Mesenchymal stem cell (in vitro differentiated cells and primary cell): ENCODE measurements around the gene SEMA3C.
A peak's percentile ranks its signal among the peaks of the same experiment; 100 is the strongest.

Experiments used
- DNase-seq: peaks from one replicate; pipeline ENCODE4 v3.0.0-alpha.2; 2013
- H2AFZ ChIP-seq: one replicate; pipeline ENCODE4 v1.6.1; 2013; ENCODE audit warnings: low read depth, mild to moderate bottlenecking, control low read depth, inconsistent platforms, low read length, moderate library complexity
- H2AK5ac ChIP-seq: 2 replicates; pipeline ENCODE4 v1.6.1; 2013; ENCODE audit warnings: low read length, moderate library complexity, mild to moderate bottlenecking, inconsistent platforms; ENCODE audit not compliant: severe bottlenecking
- H2BK120ac ChIP-seq: one replicate; pipeline ENCODE4 v1.6.1; 2013; ENCODE audit warnings: low read depth, mild to moderate bottlenecking, inconsistent platforms, low read length, moderate library complexity
- H2BK12ac ChIP-seq, 2 experiments: one replicate each; pipeline ENCODE4 v1.6.1; 2013; ENCODE audit warnings: inconsistent platforms in 2 of 2, low read length in 2 of 2, mild to moderate bottlenecking in 2 of 2, moderate library complexity in 2 of 2, control low read depth in 1 of 2
- H2BK15ac ChIP-seq: one replicate; pipeline ENCODE4 v1.6.1; 2013; ENCODE audit warnings: mild to moderate bottlenecking, low read depth, inconsistent platforms; ENCODE audit not compliant: poor library complexity, severe bottlenecking
- H2BK5ac ChIP-seq: 2 replicates; pipeline ENCODE4 v1.6.1; 2013; ENCODE audit warnings: low read depth, mild to moderate bottlenecking, low read length, control low read depth, inconsistent platforms; ENCODE audit not compliant: poor library complexity, severe bottlenecking
- H3K14ac ChIP-seq, 2 experiments: one replicate each; pipeline ENCODE4 v1.6.1; 2013; ENCODE audit warnings: inconsistent platforms in 2 of 2, low read length in 2 of 2, control low read depth in 1 of 2, mild to moderate bottlenecking in 1 of 2, moderate library complexity in 1 of 2
- H3K18ac ChIP-seq, 2 experiments: one replicate each; pipeline ENCODE4 v1.6.1; 2013; ENCODE audit warnings: inconsistent platforms in 2 of 2, low read length in 2 of 2, control low read depth in 1 of 2, low read depth in 1 of 2, mild to moderate bottlenecking in 1 of 2
- H3K23ac ChIP-seq, 2 experiments: one replicate each; pipeline ENCODE4 v1.6.1; 2013; ENCODE audit warnings: inconsistent platforms in 2 of 2, low read length in 2 of 2, mild to moderate bottlenecking in 2 of 2, moderate library complexity in 2 of 2, control low read depth in 1 of 2
- H3K27ac ChIP-seq: 2 replicates; pipeline ENCODE4 v1.5.1; 2013; ENCODE audit warnings: mild to moderate bottlenecking, moderate library complexity, low read length, control low read depth, inconsistent platforms; ENCODE audit not compliant: poor library complexity, severe bottlenecking
- H3K27me3 ChIP-seq, 2 experiments: 2 replicates each; pipeline versions ENCODE4 v1.6.1 to v1.7.0; 2013; ENCODE audit warnings: low read length in 2 of 2, mild to moderate bottlenecking in 2 of 2, moderate library complexity in 2 of 2, control low read depth in 1 of 2, inconsistent platforms in 1 of 2; ENCODE audit not compliant: control insufficient read depth in 1 of 2, insufficient read depth in 1 of 2
- H3K36me3 ChIP-seq, 2 experiments: 2 replicates each; pipeline versions ENCODE4 v1.6.1 to v1.7.0; 2013; ENCODE audit warnings: low read length in 2 of 2, control low read depth in 1 of 2, inconsistent platforms in 1 of 2, low read depth in 1 of 2, mild to moderate bottlenecking in 1 of 2; ENCODE audit not compliant: insufficient read depth in 2 of 2, control insufficient read depth in 1 of 2
- H3K4ac ChIP-seq, 2 experiments: one replicate each; pipeline ENCODE4 v1.6.1; 2013; ENCODE audit warnings: inconsistent platforms in 2 of 2, low read length in 2 of 2, mild to moderate bottlenecking in 2 of 2, moderate library complexity in 2 of 2, control low read depth in 1 of 2, low read depth in 1 of 2
- H3K4me1 ChIP-seq: 2 replicates; pipeline ENCODE4 v1.6.1; 2013; ENCODE audit warnings: low read depth, low read length, control low read depth; ENCODE audit not compliant: control insufficient read depth, insufficient read depth
- H3K4me2 ChIP-seq: 2 replicates; pipeline ENCODE4 v1.6.1; 2013; ENCODE audit warnings: low read length, mild to moderate bottlenecking, inconsistent platforms; ENCODE audit not compliant: poor library complexity, severe bottlenecking
- H3K4me3 ChIP-seq, 2 experiments: 2 replicates each; pipeline versions ENCODE4 v1.5.1 to v1.7.0; 2013; ENCODE audit warnings: low read length in 2 of 2, mild to moderate bottlenecking in 2 of 2, control low read depth in 1 of 2, low read depth in 1 of 2; ENCODE audit not compliant: insufficient read depth in 1 of 2
- H3K79me1 ChIP-seq: replicated peaks from 2 replicates; pipeline ENCODE4 v1.6.1; 2013; ENCODE audit warnings: mild to moderate bottlenecking, control low read depth, low read length, inconsistent platforms; ENCODE audit not compliant: poor library complexity, severe bottlenecking
- H3K9ac ChIP-seq: 2 replicates; pipeline ENCODE4 v1.7.0; 2013; ENCODE audit warnings: mild to moderate bottlenecking, low read length, moderate library complexity
- H3K9me3 ChIP-seq: 2 replicates; pipeline ENCODE4 v1.7.0; 2013; ENCODE audit warnings: mild to moderate bottlenecking, low read length; ENCODE audit not compliant: control insufficient read depth
- H4K8ac ChIP-seq: one replicate; pipeline ENCODE4 v1.6.1; 2013; ENCODE audit warnings: inconsistent platforms, mild to moderate bottlenecking, low read length, moderate library complexity
- H4K91ac ChIP-seq: one replicate; pipeline ENCODE4 v1.6.1; 2013; ENCODE audit warnings: mild to moderate bottlenecking, low read length, inconsistent platforms
- WGBS: methylation state at CpG from one replicate; pipeline ENCODE4 v1.1.7; 2013; ENCODE audit warnings: mixed read lengths; 5-methylcytosine and 5-hydroxymethylcytosine counted together

The SEMA3C gene

DNA sequence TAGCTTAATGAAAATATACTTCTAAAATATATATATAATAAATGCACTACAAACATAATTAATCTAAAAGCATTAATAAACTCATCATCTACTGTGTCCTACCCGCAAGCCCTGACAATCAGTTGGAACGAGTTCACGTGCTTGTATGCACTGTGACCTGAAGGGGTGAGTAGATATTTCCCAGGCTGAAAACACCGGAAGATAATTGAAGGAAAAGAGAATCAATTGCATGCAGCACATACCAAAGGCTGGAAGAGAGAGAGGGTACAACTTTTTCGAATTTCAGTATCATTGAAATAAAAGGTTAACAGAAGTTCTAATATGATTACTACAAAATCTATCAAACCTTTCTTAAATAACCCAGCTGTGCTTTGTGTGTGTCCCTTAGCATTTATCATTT is 94.6 kb downstream of the SEMA3C start:
- Histone ChIP-seq H3K4me1 (no peaks in the 10 kb centered on the region), H4K91ac (no peak overlapping the region), H4K8ac (no peak overlapping the region), H2BK12ac (no peak overlapping the region), H3K14ac (no peak overlapping the region), H2BK15ac (no peak overlapping the region), H3K27ac (no peak overlapping the region), H3K9me3 (no peaks in the 10 kb centered on the region), H3K9ac (no peak overlapping the region), H3K4me2 (no peak overlapping the region), H3K27me3 (no peaks in the 10 kb centered on the region), H3K36me3 (peaks cover 0 to 83% of the 10 kb centered on the region in 2 experiments), H3K4me3 (no peak overlapping the region), H2BK120ac (no peak overlapping the region), H3K4ac (no peak overlapping the region), H2BK5ac (no peak overlapping the region), H2AFZ (no peak overlapping the region), H3K18ac (no peak overlapping the region), H3K79me1 (peaks cover 3% of the 10 kb centered on the region), H3K23ac (no peak overlapping the region), H2AK5ac (no peak overlapping the region)
- no peak for DNase-seq
- WGBS, result 94% methylated on average over 3 of the region's 5 CpGs

DNA sequence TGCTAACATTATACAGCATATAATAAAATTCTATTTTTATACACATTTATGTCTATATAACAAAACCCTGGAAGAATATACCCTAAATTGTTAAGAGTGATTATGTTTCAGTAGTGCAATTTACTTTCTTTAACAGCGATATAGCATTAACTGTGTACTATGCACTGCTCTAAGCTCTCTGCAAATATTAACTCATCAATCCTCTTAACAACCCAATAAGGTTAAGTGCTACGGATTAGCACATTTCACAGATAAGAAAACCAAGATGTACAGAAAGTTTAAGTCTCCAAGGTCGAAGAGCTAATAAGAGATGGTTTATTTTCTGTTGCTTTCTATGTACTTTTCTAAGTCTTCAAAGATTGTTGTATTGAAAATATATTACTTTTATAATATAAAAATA is 95.8 kb downstream of the SEMA3C start:
- H2BK5ac ChIP-seq, result no peak overlapping the region
- WGBS, result no CpG with 5 or more reads among the region's 3 CpGs

DNA sequence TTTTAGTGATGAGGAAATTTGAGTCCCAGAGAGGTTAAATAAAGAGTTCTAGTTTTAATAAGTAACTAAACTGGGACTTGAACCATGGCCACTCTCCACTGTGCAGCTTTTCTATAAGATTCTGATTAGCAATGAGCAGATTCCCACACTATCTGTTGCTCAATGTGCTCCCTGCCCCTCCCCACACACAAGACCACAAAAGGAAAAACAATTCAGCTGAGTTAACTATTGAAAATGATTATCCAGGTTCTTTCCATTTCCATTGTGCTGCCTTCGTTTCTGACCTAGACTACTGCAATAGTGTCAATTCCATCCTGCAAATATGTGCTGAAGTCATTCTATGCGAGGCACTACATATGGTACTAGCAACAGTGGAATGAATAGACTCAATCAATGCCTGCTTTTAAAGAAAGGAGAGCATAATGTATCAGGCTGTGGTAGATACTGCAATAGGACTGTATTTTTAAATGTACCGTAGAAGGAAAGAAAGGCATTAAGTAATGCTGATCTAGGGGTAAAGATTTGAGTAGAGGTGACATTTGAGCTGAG is 97.0 kb downstream of the SEMA3C start:
- peaks cover 3% of the 10 kb centered on the region for H3K79me1 ChIP-seq
- no peak overlapping the region for H2BK12ac ChIP-seq
- H3K14ac ChIP-seq, result no peak overlapping the region
- no peak for DNase-seq
- H3K9me3 ChIP-seq, result no peaks in the 10 kb centered on the region
- H3K36me3 ChIP-seq, result peaks cover 0 to 87% of the 10 kb centered on the region in 2 experiments
- H3K23ac ChIP-seq, result no peak overlapping the region
- H2AFZ ChIP-seq, result no peak overlapping the region
- no peak overlapping the region for H2AK5ac ChIP-seq
- no peak overlapping the region for H2BK15ac ChIP-seq
- no peaks in the 10 kb centered on the region for H3K4me1 ChIP-seq
- H3K27me3 ChIP-seq, result no peaks in the 10 kb centered on the region
- no peak overlapping the region for H3K4ac ChIP-seq
- H3K27ac ChIP-seq, result peak overlapping the region; percentile 33
- no peak overlapping the region for H3K9ac ChIP-seq
- H2BK5ac ChIP-seq, result no peak overlapping the region
- no peak overlapping the region for H4K91ac ChIP-seq
- WGBS, result 96% methylated on average over 3 of the region's 3 CpGs
- no peak overlapping the region for H3K4me3 ChIP-seq
- H4K8ac ChIP-seq, result no peak overlapping the region
- H2BK120ac ChIP-seq, result no peak overlapping the region
- no peak overlapping the region for H3K4me2 ChIP-seq
- no peak overlapping the region for H3K18ac ChIP-seq

More for the DNA sequence above, 95.8 kb downstream of the SEMA3C start:
- Histone ChIP-seq H3K18ac (no peak overlapping the region), H3K9ac (no peak overlapping the region), H2AFZ (no peak overlapping the region), H3K9me3 (no peaks in the 10 kb centered on the region), H3K14ac (no peak overlapping the region), H3K79me1 (peaks cover 3% of the 10 kb centered on the region), H3K4ac (no peak overlapping the region), H3K36me3 (peaks cover 0 to 85% of the 10 kb centered on the region in 2 experiments), H3K4me1 (no peaks in the 10 kb centered on the region), H3K4me2 (no peak overlapping the region), H3K27ac (no peak overlapping the region), H3K4me3 (no peak overlapping the region), H4K91ac (no peak overlapping the region), H3K23ac (no peak overlapping the region), H4K8ac (no peak overlapping the region), H2BK12ac (no peak overlapping the region), H2AK5ac (no peak overlapping the region), H2BK15ac (no peak overlapping the region), H2BK120ac (no peak overlapping the region), H3K27me3 (no peaks in the 10 kb centered on the region)
- no peak for DNase-seq

DNA sequence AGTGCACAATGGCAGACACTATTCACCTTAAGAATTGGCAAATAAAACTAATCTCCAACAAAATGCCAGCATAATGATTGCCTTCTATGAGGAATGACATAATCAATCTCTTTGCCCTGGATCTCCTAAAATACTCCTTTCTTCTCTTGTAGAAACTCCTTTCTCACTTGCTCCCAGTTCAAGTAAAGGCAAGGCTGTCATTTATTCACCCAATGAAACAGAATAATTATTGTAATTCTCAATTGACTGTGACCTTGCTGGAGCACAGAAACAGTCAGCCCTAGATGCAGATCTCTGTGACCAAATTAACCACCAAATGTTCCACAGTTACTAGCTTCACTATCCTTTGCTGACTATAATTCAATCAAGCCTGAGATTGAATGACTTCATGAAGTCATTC is 99.3 kb downstream of the SEMA3C start:
- Histone ChIP-seq H4K8ac (no peak overlapping the region), H2BK15ac (no peak overlapping the region), H3K4me1 (no peaks in the 10 kb centered on the region), H3K4me3 (no peak overlapping the region), H3K36me3 (peaks cover 0 to 87% of the 10 kb centered on the region in 2 experiments), H3K23ac (no peak overlapping the region), H2AFZ (no peak overlapping the region), H3K4me2 (no peak overlapping the region), H3K4ac (no peak overlapping the region), H4K91ac (no peak overlapping the region), H3K14ac (no peak overlapping the region), H3K27ac (no peak overlapping the region), H2BK12ac (no peak overlapping the region), H3K9ac (no peak overlapping the region), H3K9me3 (no peaks in the 10 kb centered on the region), H2AK5ac (no peak overlapping the region), H2BK120ac (no peak overlapping the region), H2BK5ac (no peak overlapping the region), H3K79me1 (peaks cover 3% of the 10 kb centered on the region), H3K27me3 (no peaks in the 10 kb centered on the region), H3K18ac (no peak overlapping the region)
- DNase-seq, result no peak
